MM.1S (cell line): ENCODE results near the gene KRT40.

ENCODE experiments used
- DNase-seq: peaks from one replicate; pipeline ENCODE4 v3.0.0-alpha.2; 2015
- H2AFZ ChIP-seq: fragments of 300-600 bp; sonication (generic); 2 replicates; pipeline ENCODE4 v1.6.0; 2016; ENCODE audit warnings: antibody characterized with exemption, low read length
- H3F3A ChIP-seq: fragments of 300-600 bp; sonication (generic); 2 replicates; pipeline ENCODE4 v1.6.1; 2016; ENCODE audit warnings: mild to moderate bottlenecking, antibody characterized with exemption, low read length, moderate library complexity, mixed read lengths; ENCODE audit not compliant: insufficient read depth
- H3K27ac ChIP-seq: fragments of 300-600 bp; sonication (generic); 2 replicates; pipeline ENCODE4 v1.5.1; 2016; ENCODE audit warnings: mild to moderate bottlenecking, low read length
- H3K27me3 ChIP-seq: fragments of 300-600 bp; sonication (generic); replicated peaks from 2 replicates; pipeline ENCODE4 v1.6.0; 2016; ENCODE audit warnings: low read length; ENCODE audit not compliant: insufficient read depth
- H3K36me3 ChIP-seq: fragments of 300-600 bp; sonication (generic); replicated peaks from 2 replicates; pipeline ENCODE4 v1.6.1; 2016; ENCODE audit warnings: mild to moderate bottlenecking, low read length, mixed read lengths; ENCODE audit not compliant: insufficient read depth
- H3K4me1 ChIP-seq: fragments of 300-600 bp; sonication (generic); 2 replicates; pipeline ENCODE4 v1.6.1; 2016; ENCODE audit warnings: low read length, mixed read lengths
- H3K4me2 ChIP-seq: fragments of 300-600 bp; sonication (generic); 2 replicates; pipeline ENCODE4 v1.6.0; 2016; ENCODE audit warnings: low read depth, low read length
- H3K4me3 ChIP-seq: fragments of 300-600 bp; sonication (generic); 2 replicates; pipeline ENCODE4 v1.5.1; 2016; ENCODE audit warnings: low read length, mixed read lengths
- H3K79me2 ChIP-seq: fragments of 300-600 bp; sonication (generic); 2 replicates; pipeline ENCODE4 v1.6.1; 2016; ENCODE audit warnings: mixed run types, low read length, mixed read lengths
- H3K9ac ChIP-seq: fragments of 300-600 bp; sonication (generic); 2 replicates; pipeline ENCODE4 v1.6.1; 2016; ENCODE audit warnings: low read length, mixed read lengths
- H3K9me2 ChIP-seq: fragments of 300-600 bp; sonication (generic); replicated peaks from 2 replicates; pipeline ENCODE4 v1.6.1; 2016; ENCODE audit warnings: mild to moderate bottlenecking, low read length, mixed read lengths; ENCODE audit not compliant: insufficient read depth
- H3K9me3 ChIP-seq: fragments of 300-600 bp; sonication (generic); replicated peaks from 2 replicates; pipeline ENCODE4 v1.6.1; 2016; ENCODE audit warnings: mild to moderate bottlenecking, low read length, mixed read lengths; ENCODE audit not compliant: insufficient read depth
- H4K20me1 ChIP-seq: fragments of 300-600 bp; sonication (generic); 2 replicates; pipeline ENCODE4 v1.6.1; 2016; ENCODE audit warnings: mild to moderate bottlenecking, low read length, moderate library complexity, mixed read lengths; ENCODE audit not compliant: insufficient read depth
- EZH2 ChIP-seq: fragments of 300-600 bp; sonication (generic); optimal IDR thresholded peaks from 2 replicates; pipeline ENCODE3; 2017; ENCODE audit warnings: low read depth, mild to moderate bottlenecking, antibody characterized with exemption, low read length, mixed read lengths
- EZH2phosphoT487 ChIP-seq: fragments of 300-600 bp; sonication (generic); IDR thresholded peaks from 2 replicates; pipeline ENCODE4 v1.6.1; 2018; ENCODE audit warnings: antibody characterized with exemption, low read length
- TF ChIP-seq, protein P1 (sequence below): fragments of 300-600 bp; sonication (generic); IDR thresholded peaks from 2 replicates; pipeline ENCODE4 v1.5.1; 2016; ENCODE audit warnings: antibody characterized with exemption, low read length, mixed read lengths

Gene KRT40

DNA sequence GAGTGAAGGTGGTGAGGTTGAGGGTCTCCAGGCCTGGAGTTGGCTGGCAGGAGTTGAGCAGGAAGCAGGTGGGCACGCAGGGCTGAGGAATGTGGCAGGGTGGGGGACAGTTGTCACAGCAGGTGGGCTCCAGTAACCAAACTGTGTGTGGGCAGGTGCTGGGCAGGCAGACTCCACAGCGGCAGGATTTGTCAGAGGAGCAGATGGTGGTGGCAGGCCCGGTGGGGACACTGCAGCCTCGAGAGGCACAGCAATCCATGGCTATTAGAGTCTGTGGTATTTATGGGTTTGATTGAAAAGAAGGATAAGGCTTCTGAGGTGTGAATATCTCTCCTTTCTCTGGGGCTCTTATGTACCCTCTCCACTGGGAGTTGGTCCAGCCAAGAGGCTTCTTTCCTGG lies 9.7 kb upstream of the KRT40 start, which contains the start of gene KRTAP3-3:
KRTAP3-3 (minus strand) TSS at position 326 of the 400 bp plus-strand sequence; CDS start at position 259, 67 bp downstream.
- Histone ChIP-seq H2AFZ (no peak within 1 kb of the TSS), H3K4me2 (no peak within 1 kb of the TSS)

DNA sequence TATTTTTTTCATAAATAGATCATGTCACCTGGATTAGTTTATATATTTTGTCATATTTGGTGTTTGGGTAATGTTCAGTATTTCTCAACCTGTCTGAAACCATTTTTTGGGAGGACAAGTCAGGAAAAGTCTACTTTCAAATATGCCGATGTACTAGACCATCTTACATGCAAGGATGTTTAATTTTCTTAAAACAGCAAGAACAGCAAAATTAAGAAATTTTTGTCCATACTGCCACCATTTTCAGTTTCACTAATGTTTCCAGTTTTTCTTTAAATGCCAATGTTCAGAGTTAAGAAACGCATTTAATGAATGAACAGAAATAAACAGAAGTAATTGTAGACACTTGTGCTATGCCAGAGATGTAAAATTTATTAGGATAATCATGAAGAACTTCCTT lies 9.0 kb upstream of the KRT40 start:
- TF ChIP-seq EZH2: no peak
- TF ChIP-seq, protein P1, sequence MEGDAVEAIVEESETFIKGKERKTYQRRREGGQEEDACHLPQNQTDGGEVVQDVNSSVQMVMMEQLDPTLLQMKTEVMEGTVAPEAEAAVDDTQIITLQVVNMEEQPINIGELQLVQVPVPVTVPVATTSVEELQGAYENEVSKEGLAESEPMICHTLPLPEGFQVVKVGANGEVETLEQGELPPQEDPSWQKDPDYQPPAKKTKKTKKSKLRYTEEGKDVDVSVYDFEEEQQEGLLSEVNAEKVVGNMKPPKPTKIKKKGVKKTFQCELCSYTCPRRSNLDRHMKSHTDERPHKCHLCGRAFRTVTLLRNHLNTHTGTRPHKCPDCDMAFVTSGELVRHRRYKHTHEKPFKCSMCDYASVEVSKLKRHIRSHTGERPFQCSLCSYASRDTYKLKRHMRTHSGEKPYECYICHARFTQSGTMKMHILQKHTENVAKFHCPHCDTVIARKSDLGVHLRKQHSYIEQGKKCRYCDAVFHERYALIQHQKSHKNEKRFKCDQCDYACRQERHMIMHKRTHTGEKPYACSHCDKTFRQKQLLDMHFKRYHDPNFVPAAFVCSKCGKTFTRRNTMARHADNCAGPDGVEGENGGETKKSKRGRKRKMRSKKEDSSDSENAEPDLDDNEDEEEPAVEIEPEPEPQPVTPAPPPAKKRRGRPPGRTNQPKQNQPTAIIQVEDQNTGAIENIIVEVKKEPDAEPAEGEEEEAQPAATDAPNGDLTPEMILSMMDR: no peak
- no peak for TF ChIP-seq EZH2phosphoT487
- no peak overlapping the region for H3K4me2 ChIP-seq
- no peaks in the 10 kb centered on the region for H4K20me1 ChIP-seq
- H3K79me2 ChIP-seq: no peaks in the 10 kb centered on the region
- no peak overlapping the region for H3K27ac ChIP-seq
- H3K9me2 ChIP-seq: no peaks in the 10 kb centered on the region
- no peak overlapping the region for H3K4me3 ChIP-seq
- H3K9me3 ChIP-seq: no peaks in the 10 kb centered on the region
- H3K36me3 ChIP-seq: no peaks in the 10 kb centered on the region
- H3F3A ChIP-seq: no peaks in the 10 kb centered on the region
- H3K4me1 ChIP-seq: no peaks in the 10 kb centered on the region
- no peak overlapping the region for H2AFZ ChIP-seq
- no peak overlapping the region for H3K9ac ChIP-seq
- no peak for DNase-seq
- no peaks in the 10 kb centered on the region for H3K27me3 ChIP-seq

More for the DNA sequence above, 9.7 kb upstream of the KRT40 start, which contains the start of gene KRTAP3-3:
- H3K79me2 ChIP-seq: no peaks in the 10 kb centered on the region
- H3K4me1 ChIP-seq: no peaks in the 10 kb centered on the region
- no peaks in the 10 kb centered on the region for H3F3A ChIP-seq
- H3K9ac ChIP-seq: no peak within 1 kb of the TSS
- H3K9me2 ChIP-seq: no peaks in the 10 kb centered on the region
- no peaks in the 10 kb centered on the region for H3K27me3 ChIP-seq
- TF ChIP-seq EZH2phosphoT487 (no peak), EZH2 (no peak)
- TF ChIP-seq, protein P1: no peak
- H4K20me1 ChIP-seq: no peaks in the 10 kb centered on the region
- no peak within 1 kb of the TSS for H3K4me3 ChIP-seq
- H3K27ac ChIP-seq: no peak within 1 kb of the TSS
- no peaks in the 10 kb centered on the region for H3K36me3 ChIP-seq
- H3K9me3 ChIP-seq: no peaks in the 10 kb centered on the region
- DNase-seq: no peak

DNA sequence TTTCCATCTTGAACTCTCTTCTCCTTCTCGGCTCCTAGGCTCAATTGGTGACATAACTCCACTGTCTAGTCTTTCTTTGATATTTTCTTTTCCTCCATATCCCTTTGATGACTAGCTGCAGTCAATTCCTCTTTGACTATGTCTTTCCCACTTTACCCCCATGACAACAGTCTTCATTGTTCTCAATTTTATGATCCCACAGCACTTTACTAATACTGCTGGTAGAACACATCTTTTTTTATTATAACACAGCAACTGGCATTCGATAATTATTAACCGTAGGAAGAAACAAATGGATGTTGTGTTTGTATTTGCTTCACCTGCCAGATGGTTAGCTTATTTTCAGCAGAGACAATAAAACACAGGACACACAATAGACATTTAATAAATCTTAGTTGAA lies 8.5 kb upstream of the KRT40 start:
- Histone ChIP-seq H2AFZ (no peak overlapping the region), H3K4me2 (no peak overlapping the region), H3F3A (no peaks in the 10 kb centered on the region), H3K27ac (no peak overlapping the region), H3K4me3 (no peak overlapping the region), H3K36me3 (no peaks in the 10 kb centered on the region), H3K9me2 (no peaks in the 10 kb centered on the region), H3K4me1 (no peaks in the 10 kb centered on the region), H3K9me3 (no peaks in the 10 kb centered on the region), H3K79me2 (no peaks in the 10 kb centered on the region), H3K9ac (no peak overlapping the region), H4K20me1 (no peaks in the 10 kb centered on the region), H3K27me3 (no peaks in the 10 kb centered on the region)
- TF ChIP-seq, protein P1: no peak
- TF ChIP-seq EZH2 (no peak), EZH2phosphoT487 (no peak)
- no peak for DNase-seq
